Muscle of leg (tissue), 11 donors: ENCODE results near the gene C6orf52. TPM values are rescaled to one million over a fixed set of nuclear protein-coding genes. Genes with fewer than 3 reads are reported as not detected.
"Not testable (repeated sequence)": the region's sequence is repeated elsewhere in the genome, so short reads cannot be mapped to it uniquely, and the experiment has no call there.

ENCODE experiments used
- DNase-seq: peaks from one replicate; pipeline ENCODE4 v3.0.0; 2013
- H3K27ac ChIP-seq: one replicate; pipeline ENCODE4 v1.5.1; 2013; ENCODE audit warnings: mild to moderate bottlenecking, low read length, control low read depth
- H3K27me3 ChIP-seq: one replicate; pipeline ENCODE4 v1.6.1; 2013; ENCODE audit warnings: low read length; ENCODE audit not compliant: control insufficient read depth, insufficient read depth
- H3K36me3 ChIP-seq: one replicate; pipeline ENCODE4 v1.6.1; 2013; ENCODE audit warnings: low read length; ENCODE audit not compliant: control insufficient read depth, insufficient read depth
- H3K4me1 ChIP-seq: one replicate; pipeline ENCODE4 v1.6.1; 2013; ENCODE audit warnings: low read length; ENCODE audit not compliant: control insufficient read depth, insufficient read depth
- H3K4me3 ChIP-seq: one replicate; pipeline ENCODE4 v1.5.1; 2013; ENCODE audit warnings: low read length, control low read depth
- H3K9me3 ChIP-seq: replicated peaks from 2 replicates; pipeline ENCODE4 v1.6.1; 2013; ENCODE audit warnings: low read depth, low read length; ENCODE audit not compliant: control insufficient read depth
- WGBS: methylation state at CpG from one replicate; pipeline ENCODE4 v1.1.5; 2013; ENCODE audit warnings: missing lambda C conversion rate; ENCODE audit not compliant: insufficient coverage; 5-methylcytosine and 5-hydroxymethylcytosine counted together
- polyA plus RNA-seq, 8 donors: library from polyadenylated mRNA; unstranded; fragments of 120-200 nt; gene quantifications; one replicate each; pipeline versions ENCODE4 v1.2.1 to v1.2.3, GENCODE V29; 2013; ENCODE audit warnings: inconsistent platforms in 1 of 8, low replicate concordance in 1 of 8; ENCODE audit not compliant: insufficient read length in 8 of 8, insufficient read depth in 1 of 8
- total RNA-seq: library from RNA; stranded (reverse); fragments of 120-200 nt; gene quantifications from one replicate; pipeline ENCODE4 v1.2.4, GENCODE V29; 2013

The C6orf52 gene
- total and polyA plus RNA-seq, 9 donors, result 0.64 to 2.7 (median 1.4) TPM

DNA sequence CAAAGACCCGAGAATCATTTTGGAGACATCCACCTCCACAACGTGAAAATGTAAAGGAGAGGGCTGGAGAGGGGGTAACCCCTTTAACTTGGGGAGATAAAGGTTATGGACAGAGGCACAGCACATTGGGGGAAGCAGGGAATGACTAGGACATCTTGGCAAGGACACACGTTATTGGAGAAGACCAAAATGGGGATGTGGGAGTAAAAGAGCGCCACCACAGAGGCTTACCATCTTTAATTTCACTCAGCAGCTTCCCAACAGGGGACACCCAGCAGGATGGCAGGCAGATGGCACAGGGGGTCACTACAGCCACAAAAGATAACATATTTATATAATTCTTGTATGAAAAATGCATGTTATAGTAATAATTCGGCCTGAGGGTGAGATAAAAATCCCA is 9.8 kb downstream of the C6orf52 start:
- 20% methylated on average over 1 of the region's 5 CpGs for WGBS
- Histone ChIP-seq H3K36me3 (no peaks in the 10 kb centered on the region), H3K27ac (no peak overlapping the region), H3K9me3 (no peaks in the 10 kb centered on the region), H3K4me3 (no peak overlapping the region), H3K4me1 (no peaks in the 10 kb centered on the region), H3K27me3 (peaks cover 2% of the 10 kb centered on the region)
- no peak for DNase-seq

DNA sequence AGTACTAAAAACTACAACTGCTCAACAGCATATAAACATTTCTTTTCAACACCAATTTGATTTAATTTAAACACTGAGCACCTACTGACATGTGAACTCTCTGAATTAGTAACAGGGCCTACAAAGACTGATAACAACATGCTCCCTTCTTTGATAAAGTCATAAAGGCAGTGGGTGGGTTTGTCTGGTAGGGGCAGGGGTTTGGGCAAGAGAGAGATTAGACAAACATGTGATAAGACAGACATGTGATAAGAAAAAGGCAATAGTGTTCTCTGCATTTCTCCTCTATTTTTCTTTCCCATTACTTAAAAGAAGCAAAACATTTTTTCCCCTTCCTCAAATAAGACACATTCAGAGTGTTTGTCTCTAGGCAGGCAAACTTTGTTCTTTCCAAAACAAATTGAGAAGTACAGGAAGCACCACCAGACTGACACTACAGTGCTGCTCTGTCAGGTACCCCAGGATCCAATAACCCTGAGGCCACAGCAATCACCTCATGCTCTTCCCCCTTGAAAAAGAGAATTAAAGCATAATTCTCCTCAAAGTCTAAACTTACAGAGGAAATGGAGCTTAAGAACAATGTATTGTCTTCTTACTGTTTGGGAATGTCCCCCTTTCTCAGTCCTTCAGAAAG is 11.9 kb downstream of the C6orf52 start:
- Histone ChIP-seq H3K4me1 (no peaks in the 10 kb centered on the region), H3K36me3 (no peaks in the 10 kb centered on the region), H3K4me3 (no peak overlapping the region), H3K27me3 (no peaks in the 10 kb centered on the region), H3K27ac (no peak overlapping the region), H3K9me3 (no peaks in the 10 kb centered on the region)
- DNase-seq, result no peak

DNA sequence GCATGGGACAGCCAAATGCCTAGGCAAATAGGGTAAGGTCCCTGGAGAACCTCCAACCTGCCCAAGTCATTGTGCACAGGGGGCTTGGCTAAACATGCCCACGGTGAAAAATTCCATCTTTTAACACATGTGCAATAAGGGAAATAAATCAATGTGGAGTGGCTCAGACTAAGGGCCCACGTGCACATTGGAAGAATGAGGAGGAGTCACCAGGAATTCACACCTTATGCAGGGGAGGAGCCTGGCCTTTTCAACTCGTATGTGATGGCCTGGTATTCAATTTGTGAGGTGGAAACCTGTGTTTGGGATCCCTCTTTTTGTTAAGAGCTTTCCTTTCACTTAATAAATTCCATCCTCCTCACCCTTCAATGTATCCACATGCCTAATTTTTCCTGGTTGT is 12.6 kb downstream of the C6orf52 start:
- Histone ChIP-seq H3K36me3 (no peaks in the 10 kb centered on the region), H3K4me3 (no peak overlapping the region), H3K4me1 (no peaks in the 10 kb centered on the region), H3K27me3 (no peaks in the 10 kb centered on the region), H3K9me3 (no peaks in the 10 kb centered on the region), H3K27ac (no peak overlapping the region)
- DNase-seq, result no peak
- WGBS, result 71% methylated on average over 1 of the region's 3 CpGs

DNA sequence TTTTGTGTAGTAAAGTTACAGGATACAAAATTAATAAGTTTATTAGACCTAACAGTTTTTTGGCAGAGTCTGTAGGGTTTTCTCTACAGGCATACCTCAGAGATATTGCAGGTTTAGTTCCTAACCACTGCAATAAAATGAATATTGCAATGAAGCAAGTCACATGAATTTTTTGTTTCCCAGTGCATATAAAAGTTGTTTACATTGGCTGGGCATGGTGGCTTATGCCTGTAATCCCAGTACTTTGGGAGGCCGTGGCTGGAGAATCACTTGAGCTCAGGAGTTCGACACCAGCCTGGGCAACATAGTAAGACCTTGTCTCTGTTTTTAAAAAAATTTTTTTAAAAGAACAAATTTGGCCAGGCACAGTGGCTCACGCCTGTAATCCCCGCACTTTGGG is 16.0 kb downstream of the C6orf52 start:
- no peaks in the 10 kb centered on the region for H3K27me3 ChIP-seq
- no peaks in the 10 kb centered on the region for H3K36me3 ChIP-seq
- DNase-seq, result no peak
- H3K4me1 ChIP-seq, result no peaks in the 10 kb centered on the region
- H3K9me3 ChIP-seq, result no peaks in the 10 kb centered on the region
- no peak overlapping the region for H3K4me3 ChIP-seq
- no peak overlapping the region for H3K27ac ChIP-seq
- 82% methylated on average over 4 of the region's 4 CpGs for WGBS

DNA sequence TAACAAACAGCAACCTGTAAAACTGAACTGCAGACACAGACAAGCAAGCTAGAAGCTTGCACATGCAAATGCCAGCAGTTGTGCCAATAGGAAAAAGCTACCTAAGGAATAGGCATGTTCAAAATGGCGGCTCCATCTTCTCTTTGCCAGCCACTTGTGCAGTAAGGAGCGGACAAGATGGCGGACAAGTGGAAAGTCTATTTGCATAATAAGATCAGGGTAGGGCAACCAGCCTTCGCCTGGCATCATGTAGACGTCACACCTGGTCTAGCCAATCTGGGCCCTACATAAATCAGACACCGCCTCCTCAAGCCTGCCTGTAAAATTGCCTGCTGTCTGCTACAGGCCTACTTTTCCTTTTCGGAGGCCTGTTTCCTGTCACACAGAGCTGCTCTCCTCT is 18.0 kb downstream of the C6orf52 start:
- Histone ChIP-seq H3K4me3 (no peak overlapping the region), H3K36me3 (no peaks in the 10 kb centered on the region), H3K4me1 (no peaks in the 10 kb centered on the region), H3K9me3 (no peaks in the 10 kb centered on the region), H3K27ac (no peak overlapping the region), H3K27me3 (no peaks in the 10 kb centered on the region)
- no peak for DNase-seq
- 81% methylated on average over 7 of the region's 7 CpGs for WGBS

DNA sequence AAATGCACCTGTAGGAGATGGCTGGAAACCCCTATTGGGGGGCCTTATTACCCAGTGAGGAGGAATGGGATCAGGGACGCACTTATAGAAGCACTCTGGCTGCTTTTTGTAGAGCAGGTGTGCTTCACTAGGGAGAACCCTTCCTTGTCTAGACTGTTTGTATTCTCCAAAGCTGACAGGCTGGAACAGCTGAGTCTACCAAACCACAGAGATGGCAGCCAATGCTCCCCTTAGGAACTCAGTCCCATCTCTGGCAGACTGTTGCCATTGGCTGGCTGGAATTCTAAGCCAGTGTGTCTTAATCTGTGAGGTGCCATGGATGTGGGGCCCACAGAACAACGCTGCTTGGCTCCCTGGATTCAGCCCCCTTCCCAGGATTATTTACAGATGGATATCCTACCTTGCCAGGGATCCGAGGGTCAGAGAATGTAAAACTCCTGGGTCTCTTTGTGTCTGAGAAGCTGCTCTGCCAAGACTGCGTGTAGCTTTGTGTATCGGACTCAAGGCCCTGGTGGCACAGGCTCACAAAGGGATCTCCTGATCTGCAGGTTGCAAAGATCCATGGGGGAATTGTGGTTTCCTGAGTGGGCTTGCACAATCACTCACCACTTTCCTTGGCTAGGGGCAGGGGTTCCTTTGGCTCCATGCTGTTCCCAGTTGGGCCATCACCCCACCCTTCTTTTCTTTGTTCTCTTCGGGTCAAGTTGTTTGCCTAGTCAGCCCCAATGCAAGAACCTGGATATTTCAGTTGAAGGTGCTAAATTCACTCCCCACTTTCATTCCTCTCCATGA is 26.1 kb downstream of the C6orf52 start:
- H3K4me1 ChIP-seq, result no peaks in the 10 kb centered on the region
- no peak overlapping the region for H3K27ac ChIP-seq
- H3K27me3 ChIP-seq, result no peaks in the 10 kb centered on the region
- no peaks in the 10 kb centered on the region for H3K9me3 ChIP-seq
- H3K4me3 ChIP-seq, result no peak overlapping the region
- no peak for DNase-seq
- WGBS, result 78% methylated on average over 3 of the region's 6 CpGs
- H3K36me3 ChIP-seq, result no peaks in the 10 kb centered on the region

DNA sequence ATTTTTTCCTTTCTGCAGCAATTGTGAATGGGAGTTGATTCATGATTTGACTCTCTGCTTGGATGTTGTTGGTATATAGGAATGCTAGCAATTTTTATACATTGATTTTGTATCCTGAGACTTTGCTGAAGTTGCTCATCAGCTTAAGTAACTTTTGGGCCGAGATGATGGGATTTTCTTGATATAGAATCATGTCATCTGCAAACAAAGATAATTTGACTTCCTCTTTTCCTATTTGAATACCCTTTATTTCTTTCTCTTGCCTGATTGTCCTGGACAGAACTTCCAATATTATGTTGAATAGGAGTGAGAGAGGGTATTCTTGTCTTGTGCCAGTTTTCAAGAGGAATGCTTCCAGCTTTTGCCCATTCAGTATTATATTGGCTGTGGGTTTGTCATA is 28.8 kb downstream of the C6orf52 start:
- not testable (repeated sequence) for H3K36me3 ChIP-seq, H3K27ac ChIP-seq, H3K4me3 ChIP-seq, H3K9me3 ChIP-seq, DNase-seq, H3K27me3 ChIP-seq, H3K4me1 ChIP-seq
- WGBS, result no CpG with 5 or more reads among the region's 1 CpG

DNA sequence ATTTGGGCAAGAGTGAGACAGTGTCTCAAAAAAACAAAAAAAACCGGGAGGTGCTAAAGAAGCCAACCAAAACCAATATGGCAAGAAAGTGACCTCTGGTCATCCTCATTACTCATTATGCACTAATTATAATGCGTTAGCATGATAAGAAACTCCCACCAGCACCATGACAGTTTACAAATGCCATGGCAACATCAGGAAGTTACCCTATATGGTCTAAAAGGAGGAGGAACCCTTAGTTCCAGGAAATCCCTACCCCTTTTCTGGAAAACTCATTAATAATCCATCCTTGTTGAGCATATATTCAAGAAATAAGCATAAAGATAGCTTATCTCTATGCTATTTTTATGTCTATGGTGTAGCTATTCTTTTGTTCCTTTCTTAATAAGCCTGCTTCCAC is 31.7 kb downstream of the C6orf52 start:
- no peaks in the 10 kb centered on the region for H3K27me3 ChIP-seq
- H3K36me3 ChIP-seq, result no peaks in the 10 kb centered on the region
- no peak overlapping the region for H3K27ac ChIP-seq
- no peaks in the 10 kb centered on the region for H3K9me3 ChIP-seq
- no peak for DNase-seq
- no peaks in the 10 kb centered on the region for H3K4me1 ChIP-seq
- 80% methylated on average over 1 of the region's 2 CpGs for WGBS
- H3K4me3 ChIP-seq, result no peak overlapping the region

DNA sequence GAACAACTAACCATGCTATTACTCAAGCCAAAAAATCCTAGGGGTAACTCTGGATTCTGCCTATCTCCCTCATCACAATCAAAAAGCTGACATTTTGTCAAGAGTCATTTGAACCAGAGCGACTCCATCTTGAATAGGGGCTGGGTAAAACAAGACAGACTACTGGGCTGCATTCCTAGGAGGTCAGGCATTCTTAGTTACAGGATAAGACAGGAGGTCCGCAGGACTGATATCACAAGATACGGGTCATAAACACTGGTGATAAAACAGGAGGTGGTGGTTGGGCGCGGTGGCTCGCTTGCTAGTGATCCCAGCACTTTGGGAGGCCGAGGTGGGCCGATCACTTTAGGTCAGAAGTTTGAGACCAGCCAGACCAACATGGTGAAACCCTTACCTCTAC is 32.2 kb downstream of the C6orf52 start:
- 100% methylated on average over 2 of the region's 8 CpGs for WGBS
- Histone ChIP-seq H3K4me3 (no peak overlapping the region), H3K36me3 (no peaks in the 10 kb centered on the region), H3K4me1 (peaks cover 2% of the 10 kb centered on the region), H3K9me3 (no peaks in the 10 kb centered on the region), H3K27me3 (no peaks in the 10 kb centered on the region), H3K27ac (no peak overlapping the region)
- no peak for DNase-seq

DNA sequence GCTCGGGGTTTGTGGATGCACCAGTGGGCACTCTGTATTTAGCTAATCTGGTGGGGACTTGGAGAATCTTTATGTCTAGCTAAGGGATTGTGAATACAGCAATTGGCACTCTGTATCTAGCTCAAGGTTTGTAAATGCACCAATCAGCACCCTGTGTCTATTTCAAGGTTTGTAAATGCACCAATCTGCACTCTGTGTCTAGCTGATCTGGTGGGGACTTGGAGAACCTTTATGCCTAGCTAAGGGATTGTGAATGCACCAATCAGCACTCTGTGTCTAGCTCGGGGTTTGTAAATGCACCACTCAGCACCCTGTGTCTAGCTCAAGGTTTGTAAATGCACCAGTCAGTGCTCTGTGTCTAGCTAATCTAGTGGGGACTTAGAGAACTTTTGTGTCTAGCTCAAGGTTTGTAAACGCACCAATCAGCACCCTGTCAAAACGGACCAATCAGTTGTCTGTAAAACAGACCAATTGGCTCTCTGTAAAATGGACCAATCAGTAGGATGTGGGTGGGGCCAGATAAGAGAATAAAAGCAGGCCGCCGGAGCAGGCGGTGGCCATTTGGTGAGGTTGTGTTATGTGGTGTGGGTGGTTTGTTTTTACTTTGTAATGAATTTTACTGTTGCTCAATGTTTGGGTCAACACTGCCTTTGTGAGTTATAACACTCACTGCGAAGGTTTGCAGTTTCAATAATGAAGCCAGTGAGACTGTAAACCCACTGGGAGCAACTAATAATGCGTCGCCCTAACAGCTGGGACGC is 33.8 kb downstream of the C6orf52 start:
- not testable (repeated sequence) for DNase-seq, H3K4me1 ChIP-seq, H3K27ac ChIP-seq, H3K36me3 ChIP-seq, H3K27me3 ChIP-seq, H3K4me3 ChIP-seq, H3K9me3 ChIP-seq
- 87% methylated on average over 10 of the region's 11 CpGs for WGBS
